Activated CD8-positive, alpha-beta memory T cell treated with anti-CD3 and anti-CD28 coated beads for 24 hours (primary cell): ENCODE data around the gene ATRN.

Source experiments
- DNase-seq: peaks from one replicate; pipeline ENCODE4 v3.0.0-alpha.2; 2020

ATRN gene

GRCh38 chr20:3679749-3680700, 209.2 kb downstream of the ATRN start:
- DNase-seq, result no peak

GRCh38 chr20:3680701-3681351, 210.0 kb downstream of the ATRN start:
- DNase-seq, result no peak

GRCh38 chr20:3681352-3681930, 210.6 kb downstream of the ATRN start:
- DNase-seq, result no peak

DNA sequence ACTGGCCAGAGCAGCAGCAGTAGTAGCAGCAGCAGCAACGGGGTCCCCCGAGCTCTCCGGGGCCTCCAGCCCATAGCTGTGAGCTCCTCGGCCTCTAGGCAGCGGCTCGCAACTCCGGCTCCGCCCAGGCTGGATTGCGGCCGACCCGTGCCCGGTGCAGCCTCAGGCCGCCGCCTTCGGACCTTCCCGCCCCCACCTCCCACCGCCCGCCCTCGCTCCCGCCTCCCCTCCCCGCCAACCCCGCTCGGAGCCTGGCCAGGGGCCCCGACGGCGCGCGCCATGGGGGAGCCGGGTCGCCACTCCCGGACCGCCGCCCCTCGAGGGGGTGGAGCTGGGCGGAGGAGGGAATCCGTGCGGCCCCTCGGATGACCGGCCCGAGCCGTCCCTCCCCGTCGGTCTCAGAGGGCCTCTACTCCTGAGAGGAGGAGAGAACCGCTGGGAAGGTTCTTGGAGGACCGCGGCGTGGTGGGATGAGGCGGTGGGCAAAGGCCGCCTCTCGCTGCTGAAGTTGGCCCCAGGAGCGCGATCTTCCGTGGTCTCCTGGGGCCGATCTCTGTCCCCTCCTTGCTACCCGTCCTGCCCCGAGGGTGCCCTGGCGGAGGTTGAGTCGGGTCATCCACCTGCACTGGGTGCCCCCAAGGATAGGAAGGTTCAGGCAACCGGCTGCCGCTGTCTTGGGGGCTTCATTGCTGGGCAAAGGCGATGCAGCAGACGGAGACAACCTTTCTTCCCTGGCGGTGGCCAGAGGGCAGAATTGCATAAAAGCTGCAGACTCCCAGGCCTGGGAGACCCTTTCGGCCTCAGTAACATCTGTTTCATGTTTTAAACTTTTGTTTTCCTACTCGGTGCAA, 211.3 kb downstream of the ATRN start, which contains the start of gene ADAM33:
Gene ADAM33 (minus strand): TSS at position 80 of the 851 bp plus-strand sequence. CDS start 6 bp downstream, at position 74.
- no peak for DNase-seq

GRCh38 chr20:3685341-3685740, 214.5 kb downstream of the ATRN start:
- DNase-seq, result no peak

DNA sequence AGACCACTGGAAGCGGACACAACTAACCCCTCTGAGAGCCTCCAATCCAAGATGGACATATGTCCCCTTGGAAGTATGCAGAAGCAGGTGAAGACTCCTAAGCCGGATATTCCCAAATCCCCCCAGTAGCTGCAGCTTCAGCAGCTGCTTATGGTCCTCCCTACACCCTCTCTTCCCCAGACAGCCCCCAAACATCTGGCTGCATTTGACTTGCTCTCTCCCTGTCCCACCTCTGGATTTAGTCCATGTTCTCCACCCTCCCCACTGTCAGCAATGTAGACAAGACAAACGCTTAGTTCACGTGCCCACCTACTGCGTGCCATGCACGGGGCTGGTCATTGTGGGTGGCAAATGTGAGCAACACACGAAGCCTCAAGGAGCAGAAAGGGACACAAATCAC, 215.6 kb downstream of the ATRN start:
- no peak for DNase-seq

DNA sequence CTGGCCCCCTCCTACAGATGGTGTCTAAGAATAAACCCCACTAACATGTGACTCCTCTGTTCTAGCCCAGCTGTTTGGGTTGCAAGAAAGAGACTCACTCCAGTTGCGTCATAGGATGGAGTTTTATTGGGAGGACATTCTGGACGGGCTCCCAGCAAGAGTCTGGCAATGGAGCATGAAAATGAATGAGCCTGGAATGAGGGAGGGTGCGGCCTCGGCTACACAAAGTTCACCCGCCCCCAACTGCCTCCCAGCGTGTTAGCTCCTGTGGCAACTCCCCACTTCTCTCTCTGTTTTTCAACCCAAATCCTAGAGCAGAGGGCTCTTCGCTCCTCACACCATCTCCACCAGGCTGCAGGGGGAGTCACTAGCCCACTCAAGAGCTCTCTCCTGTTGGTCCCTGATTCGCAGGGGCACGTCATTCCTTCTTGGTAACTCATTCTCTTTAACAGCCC, 216.1 kb downstream of the ATRN start:
- no peak for DNase-seq

GRCh38 chr20:3687655-3688054, 216.8 kb downstream of the ATRN start:
- DNase-seq, result no peak

DNA sequence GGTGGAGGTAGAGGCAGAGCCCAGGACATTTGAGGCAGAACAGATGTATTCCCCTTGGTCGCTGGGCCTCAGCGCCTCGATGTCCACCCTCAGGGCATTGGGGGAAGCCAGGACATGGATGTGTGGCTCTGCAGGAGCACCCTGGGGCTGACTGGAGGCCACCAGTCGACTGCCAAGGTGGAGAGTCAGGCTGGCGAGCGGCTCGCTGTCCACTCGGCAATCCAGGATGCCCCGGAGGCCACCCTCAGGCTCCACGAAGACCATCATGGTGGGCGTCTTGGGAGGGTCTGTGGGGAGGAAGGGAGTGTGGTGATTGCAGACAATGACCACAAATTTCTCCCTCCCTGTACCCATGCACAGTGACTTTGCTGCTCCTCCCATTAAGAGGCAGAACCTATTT, 219.2 kb downstream of the ATRN start:
- no peak for DNase-seq

- DNase-seq, result no peak
These were observed 219.6 kb downstream of the ATRN start for GRCh38 chr20:3690413-3690812.

- no peak for DNase-seq
These were observed 220.5 kb downstream of the ATRN start for GRCh38 chr20:3691306-3691705.

DNA sequence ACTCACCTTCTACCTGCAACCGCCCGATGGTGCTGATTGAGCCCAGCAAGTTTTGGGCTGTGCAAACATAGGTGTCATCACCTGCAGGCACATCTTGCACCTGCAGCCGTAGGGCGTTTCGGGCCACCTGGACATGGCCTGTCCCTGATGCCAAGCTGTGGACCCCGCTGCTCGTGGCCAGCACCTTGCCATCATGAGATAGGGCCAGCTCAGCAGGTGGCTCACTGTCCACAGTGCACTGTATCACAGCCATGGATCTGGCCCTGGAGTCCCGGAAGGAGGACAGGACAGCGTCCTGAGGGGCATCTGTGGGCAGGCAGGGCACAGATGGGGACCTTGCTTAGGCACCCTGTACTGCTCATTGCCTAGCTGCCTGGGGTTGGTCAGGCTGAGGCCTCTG, 221.1 kb downstream of the ATRN start:
- DNase-seq, result no peak

- no peak for DNase-seq
These were observed 222.0 kb downstream of the ATRN start for GRCh38 chr20:3692706-3693294.

DNA sequence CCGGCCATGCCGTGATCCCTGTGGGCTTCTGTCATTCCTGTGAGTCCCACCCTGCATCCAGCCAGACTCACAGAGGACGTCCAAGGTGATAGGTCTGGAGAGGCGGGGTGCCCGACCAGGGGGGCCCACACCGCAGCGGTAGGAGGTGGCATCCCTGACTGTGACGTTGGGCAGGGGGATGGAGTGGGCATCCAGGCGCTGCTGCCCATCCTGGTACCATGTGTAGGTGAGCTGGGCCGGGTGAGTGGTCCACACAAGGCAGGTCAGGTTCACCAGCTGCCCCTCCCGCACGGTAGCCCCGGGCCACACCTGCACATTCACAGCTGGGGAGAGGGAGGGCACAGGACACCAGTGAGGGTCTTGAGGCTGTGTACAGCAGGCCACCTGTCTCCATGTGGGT, 222.6 kb downstream of the ATRN start:
- DNase-seq, result no peak

- no peak for DNase-seq
These were observed 224.0 kb downstream of the ATRN start for GRCh38 chr20:3694864-3695263.

DNA sequence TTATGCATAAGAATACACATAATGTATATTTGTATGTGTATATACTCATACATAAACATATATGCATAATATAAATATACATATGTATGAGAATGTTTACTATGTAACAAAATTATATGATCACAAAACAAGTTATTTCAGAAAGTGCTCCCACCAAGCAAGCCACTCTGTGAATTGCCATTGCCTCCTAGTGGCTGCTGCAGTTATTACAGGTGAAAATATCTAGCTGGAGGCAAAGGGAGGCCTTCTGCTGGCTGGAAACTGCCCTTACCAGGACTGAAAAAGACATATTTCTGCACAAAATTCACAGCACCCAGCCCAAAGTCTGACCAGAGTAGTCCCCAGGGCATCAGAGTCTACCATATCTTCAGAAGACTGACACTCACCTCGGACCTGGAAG, 225.4 kb downstream of the ATRN start:
- no peak for DNase-seq

DNA sequence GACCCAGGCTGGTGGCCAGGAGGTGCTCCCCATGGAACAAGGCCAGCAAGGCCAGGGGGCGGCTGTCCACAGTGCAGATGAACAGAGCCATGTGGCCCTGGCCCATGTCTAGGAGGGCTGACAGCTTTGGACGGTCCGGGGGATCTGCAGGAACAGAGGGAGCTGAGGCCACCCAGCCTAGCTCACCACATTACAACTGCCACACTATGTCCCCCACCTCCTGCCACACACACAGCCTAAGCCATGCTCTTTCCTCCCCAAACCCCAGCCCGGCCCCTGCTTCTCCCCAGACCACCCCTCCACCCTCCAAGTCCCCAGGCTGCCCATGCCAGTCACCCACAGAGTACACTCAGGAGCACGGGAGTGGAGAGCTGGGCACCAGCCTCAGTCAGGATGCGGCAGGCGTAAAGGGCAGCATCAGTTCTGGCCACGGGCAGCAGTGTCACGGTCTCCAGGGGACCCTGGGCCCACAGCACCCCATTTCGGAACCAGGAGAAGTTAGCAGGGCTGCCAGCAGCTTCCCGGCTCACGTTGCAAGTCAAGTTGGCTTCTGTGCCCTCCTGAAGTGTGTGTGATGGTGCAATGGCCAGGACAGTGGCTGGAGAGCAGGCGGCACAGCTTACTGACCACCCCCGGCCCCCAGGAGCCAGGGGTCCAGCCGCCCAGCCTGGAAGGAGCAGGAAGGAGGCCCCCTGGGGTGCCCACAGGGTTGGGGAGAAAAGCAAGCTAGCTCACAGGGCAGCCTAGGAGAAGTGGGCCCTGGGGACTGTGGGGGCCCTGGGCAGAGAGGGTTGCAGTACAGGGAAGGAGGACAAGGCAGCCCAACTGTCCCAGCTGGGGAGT, 226.1 kb downstream of the ATRN start:
- no peak for DNase-seq

DNA sequence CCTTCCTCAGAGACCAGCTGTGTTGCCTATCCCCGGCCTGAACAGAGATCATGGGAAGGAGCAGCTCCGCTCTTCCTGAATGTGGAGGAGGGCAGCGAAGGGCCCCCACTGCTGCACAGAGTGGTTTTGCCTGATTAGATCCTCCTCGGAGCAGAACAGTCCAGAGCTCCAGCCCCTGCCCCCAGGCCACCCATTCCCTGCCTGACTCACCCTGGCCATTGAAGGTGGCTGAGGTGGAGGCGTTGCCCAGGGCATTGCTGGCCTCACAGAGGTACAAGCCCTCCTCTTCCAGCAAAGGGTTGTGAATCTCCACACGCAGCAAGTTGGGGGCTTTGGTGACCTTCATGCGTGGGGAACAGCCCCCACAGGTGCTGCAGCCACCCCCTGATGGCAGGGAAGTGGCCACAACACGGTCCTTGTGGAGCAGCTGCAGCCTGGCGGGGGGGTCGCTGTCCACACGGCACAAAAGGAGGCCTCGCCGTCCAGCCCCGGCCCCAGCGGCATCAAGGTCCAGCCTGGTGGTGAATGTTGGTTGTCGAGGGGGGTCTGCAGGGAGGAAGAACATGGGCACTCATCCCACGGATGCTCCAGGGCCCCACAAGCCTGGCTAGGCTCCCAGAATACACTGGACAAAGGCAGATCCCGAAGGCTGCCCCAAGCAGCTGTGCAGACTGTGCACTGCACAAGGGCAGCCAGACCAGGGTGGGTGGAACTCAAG, 226.9 kb downstream of the ATRN start:
- no peak for DNase-seq

DNA sequence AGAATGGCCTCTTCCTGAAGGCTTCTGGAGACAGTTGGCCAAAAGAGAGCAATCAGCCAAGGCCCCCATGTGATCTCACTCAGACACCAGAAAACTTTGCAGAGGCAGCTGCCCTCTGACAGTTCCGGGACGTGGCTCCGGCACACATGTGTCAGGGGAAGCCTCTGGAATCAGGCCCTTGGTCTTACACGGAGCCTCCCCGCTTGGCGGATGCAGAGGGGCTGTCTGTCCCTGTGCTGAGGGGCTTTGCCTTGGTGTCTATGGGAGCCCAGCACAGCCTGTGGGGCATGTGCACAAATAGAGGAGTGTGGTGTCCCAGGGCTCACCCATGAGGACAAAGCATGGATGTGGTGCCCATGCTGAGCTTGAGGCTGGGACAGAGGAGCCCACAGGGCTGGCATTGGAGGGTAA, 227.8 kb downstream of the ATRN start:
- no peak for DNase-seq

GRCh38 chr20:3699037-3699436, 228.2 kb downstream of the ATRN start:
- no peak for DNase-seq
